ENCODE data around the gene ZCCHC14. TPM values are rescaled to one million over a fixed set of nuclear protein-coding genes. Genes with fewer than 3 reads are reported as not detected.
"Not testable (repeated sequence)": the region's sequence is repeated elsewhere in the genome, so short reads cannot be mapped to it uniquely, and the experiment has no call there.

ZCCHC14 gene
- total and polyA plus RNA-seq, 2 of the 8 experiments (the other 6 are each of a cell fraction or from before 2014, with no cell fraction given) = 8.2 to 28.2 TPM

DNA sequence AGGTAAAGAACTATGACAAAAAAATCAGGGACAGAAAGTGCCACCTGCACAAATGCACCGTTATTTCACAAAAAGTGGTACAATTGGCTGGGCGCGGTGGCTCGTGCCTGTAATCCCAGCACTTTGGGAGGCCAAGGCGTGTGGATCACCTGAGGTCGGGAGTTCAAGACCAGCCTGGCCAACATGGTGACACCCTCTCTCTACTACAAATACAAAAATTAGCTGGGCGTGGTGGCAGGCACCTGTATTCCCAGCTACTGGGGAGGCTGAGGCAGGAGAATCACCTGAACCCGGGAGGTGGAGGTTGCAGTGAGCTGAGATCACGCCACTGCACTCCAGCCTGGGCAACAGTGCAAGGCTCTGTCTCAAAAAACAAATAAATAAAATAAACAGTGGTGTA lies 102.9 kb downstream of the ZCCHC14 start:
- H2AFZ ChIP-seq (ENCODE audit: low read length); DNase-seq (ENCODE audit: low read depth in 1 of 2, low spot score in 2 of 2); H3K9ac ChIP-seq (replicated peaks in 1 of 4; ENCODE audit: extremely low read depth in 1 of 4, low read depth in 3 of 4, low read length in 3 of 4); H3K4me2 ChIP-seq (ENCODE audit: insufficient read depth in 1 of 2, low read depth in 2 of 2, low read length in 2 of 2); H3K14ac ChIP-seq (ENCODE audit: insufficient read length); H2BK5ac ChIP-seq (ENCODE audit: low read depth, low read length); H3K4me1 ChIP-seq (replicated peaks in 1 of 4; ENCODE audit: control insufficient read depth in 3 of 4, insufficient read depth in 4 of 4, low read length in 3 of 4); POLR2A ChIA-PET (ENCODE audit: partially characterized antibody); H3K18ac ChIP-seq (ENCODE audit: extremely low read depth, low read length); H3K23ac ChIP-seq (ENCODE audit: insufficient read length); H4K5ac ChIP-seq (ENCODE audit: insufficient read length, low read depth, low read length); H2BK20ac ChIP-seq (ENCODE audit: low read length); H3K79me1 ChIP-seq (ENCODE audit: low read depth, low read length); H2BK120ac ChIP-seq (replicated peaks; ENCODE audit: low read depth, low read length); H4K20me1 ChIP-seq (replicated peaks in 1 of 2; ENCODE audit: control insufficient read depth in 1 of 2, insufficient read depth in 2 of 2, low read length in 2 of 2); FAIRE-seq; H3K27ac ChIP-seq (ENCODE audit: low read depth, low read length); H3K4ac ChIP-seq (replicated peaks; ENCODE audit: insufficient read length, low read depth, low read length); H4K91ac ChIP-seq (replicated peaks; ENCODE audit: insufficient read length, low read length); H3K36me3 ChIP-seq (ENCODE audit: control insufficient read depth in 2 of 4, insufficient read depth in 4 of 4, low read length in 3 of 4); H4K8ac ChIP-seq (ENCODE audit: extremely low read depth, insufficient read depth, low read length); H3K4me3 ChIP-seq (ENCODE audit: extremely low read depth in 1 of 4, insufficient read depth in 2 of 4, low read depth in 3 of 4, low read length in 4 of 4); H3K56ac ChIP-seq (replicated peaks; ENCODE audit: insufficient read length, low read depth, low read length); H3K9me3 ChIP-seq (ENCODE audit: insufficient read depth in 2 of 2, low read depth in 1 of 2, low read length in 1 of 2); H2BK15ac ChIP-seq (ENCODE audit: low read length); CTCF ChIA-PET (ENCODE audit: partially characterized antibody); H2AK5ac ChIP-seq (ENCODE audit: low read depth, low read length); H3K27me3 ChIP-seq (replicated peaks in 1 of 4; ENCODE audit: control insufficient read depth in 3 of 4, extremely low read depth in 1 of 4, insufficient read depth in 3 of 4, low read length in 3 of 4); H2BK12ac ChIP-seq (ENCODE audit: low read depth, low read length): not testable (repeated sequence)
- H3K23me2 ChIP-seq (ENCODE audit: low read depth, low read length) = peaks cover 13% of the 10 kb centered on the region
- peaks cover 0 to 19% of the 10 kb centered on the region in 2 experiments; a peak in 3 of 4 replicates for H3K79me2 ChIP-seq (ENCODE audit: control insufficient read depth in 1 of 2, insufficient read depth in 2 of 2, low read length in 2 of 2)
- WGBS, 2 experiments (ENCODE audit: extremely low coverage in 1 of 2, insufficient coverage in 1 of 2, insufficient read length in 1 of 2, insufficient replicate concordance in 2 of 2, low coverage in 1 of 2, low lambda C conversion rate in 2 of 2, missing lambda C conversion rate in 1 of 2) = 90% methylated on average over 9 of the region's 9 CpGs; no CpG with 5 or more reads in 1 of the 2 experiments
